Heart right ventricle (tissue), 16 donors: ENCODE measurements around the gene ISCA2. TPM values are rescaled to one million over a fixed set of nuclear protein-coding genes. Genes with fewer than 3 reads are reported as not detected.
A peak's percentile ranks its signal among the peaks of the same experiment; 100 is the strongest.
"Not testable (repeated sequence)": the region's sequence is repeated elsewhere in the genome, so short reads cannot be mapped to it uniquely, and the experiment has no call there.

Experiments used
- ATAC-seq, 8 donors: fragments of 200-7000 bp; cut with Tn5 transposase; one replicate each; pipeline ENCODE4 v1.9.1; 2020; ENCODE audit warnings: mild to moderate bottlenecking in 8 of 8, moderate library complexity in 8 of 8, moderate number of reproducible peaks in 1 of 8
- DNase-seq, 2 donors: peaks; one replicate each; pipeline ENCODE4 v3.0.0-alpha.2; 2020
- H3K27ac ChIP-seq, 10 donors: fragments of 200-600 bp; sonication (generic) in 2 of 10; one replicate each; pipeline versions ENCODE4 v1.5.0 to v1.8.0; 2020 to 2022; ENCODE audit warnings: mild to moderate bottlenecking in 3 of 10
- H3K27me3 ChIP-seq, 7 donors: fragments of 200-600 bp; one replicate each; pipeline ENCODE4 v1.8.0; 2021 to 2022; ENCODE audit warnings: mild to moderate bottlenecking in 2 of 7
- H3K36me3 ChIP-seq, 9 donors: fragments of 200-600 bp; sonication (generic) in 1 of 9; one replicate each; pipeline versions ENCODE4 v1.5.0 to v1.8.0; 2020 to 2022; ENCODE audit warnings: mild to moderate bottlenecking in 2 of 9
- H3K4me1 ChIP-seq, 9 donors: fragments of 200-600 bp; sonication (generic) in 1 of 9; one replicate each; pipeline versions ENCODE4 v1.5.0 to v1.8.0; 2020 to 2022; ENCODE audit warnings: mild to moderate bottlenecking in 4 of 9
- H3K4me3 ChIP-seq, 10 donors: fragments of 200-600 bp; sonication (generic) in 2 of 10; one replicate each; pipeline versions ENCODE4 v1.5.0 to v1.8.0; 2020 to 2022; ENCODE audit warnings: mild to moderate bottlenecking in 7 of 10, moderate library complexity in 2 of 10
- H3K9me3 ChIP-seq, 11 donors: fragments of 200-600 bp in 10 of 11; sonication (generic) in 2 of 11; one replicate each; pipeline versions ENCODE4 v1.5.0 to v1.8.0; 2013 to 2022; ENCODE audit warnings: mild to moderate bottlenecking in 2 of 11, control low read depth in 1 of 11, moderate library complexity in 1 of 11
- CTCF ChIP-seq, 9 donors: fragments of 200-600 bp; sonication (generic) in 2 of 9; IDR thresholded peaks; one replicate each; pipeline versions ENCODE4 v1.5.0 to v1.8.0; 2021 to 2022; ENCODE audit warnings: antibody characterized with exemption in 9 of 9, mild to moderate bottlenecking in 5 of 9, moderate library complexity in 1 of 9
- WGBS, 2 donors: extraction: QIAGEN DNeasy Blood & Tissue Kit; methylation state at CpG; one replicate each; pipeline ENCODE4 v1.1.7; 2013; ENCODE audit warnings: inconsistent platforms in 1 of 2; 5-methylcytosine and 5-hydroxymethylcytosine counted together
- intact Hi-C, 10 donors: fragments of 100-400 bp; cut with DNase I; formaldehyde crosslinking; loops; one replicate each; pipeline versions ENCODE4 v1.11.1 to v1.14.2; 2022
- long read RNA-seq, 3 donors: library from polyadenylated mRNA; unstranded; transcript quantifications; one replicate each; pipeline ENCODE4 v2.0.0, GENCODE V29; 2020 to 2021
- polyA plus RNA-seq, 2 donors: library from polyadenylated mRNA; stranded (reverse); fragments of 200-250 nt; gene quantifications; one replicate each; pipeline ENCODE4 v1.2.3, GENCODE V29; 2013
- total RNA-seq, 10 donors: library from RNA; stranded (reverse); fragmentation: NEBNext Ultra II Directional in 3 of 10; extraction: Animal tissue kit (Norgen Biotek cat#: 25700) in 3 of 10; gene quantifications; one replicate each; pipeline versions ENCODE4 v1.2.1 to v1.2.4, GENCODE V29; 2021 to 2023
- donor health status: Arrhythmogenic right ventricular cardiomyopathy.
- donor health status: ischemic (EF 13 %, LVEDD 7.1; RV severe dilation, severe dysfunction).
- donor health status: healthy with polysubstance abuse.
- donor health status: DM: no; HTN: yes; CAD: no.
- donor health status: DM: no; HTN: no; CAD: no.
- donor health status: ischemic (EF 25% LVEDD 6.9; RV normal size, moderate dysfunction).
- donor health status: ischemic (EF 25% LVEDD 5.7; RV mildly dilated, moderate dysfunction).
- donor health status: healthy.
- donor health status: DM: yes; HTN: yes; CAD: no.
- donor health status: Ischemic cardiomyopathy.
- donor health status: ischemic (EF 35%, LVEDD 5.7; RV mildly dilated, moderate dysfunction).
- donor health status: nonischemic (EF 11% LVEDD 7.7; RV severe dilation, severe dysfunction).
- donor health status: DM: yes; HTN: yes; CAD: no.
- donor health status: PGD.
- donor health status: ischemic (EF 29% LVEDD 5.4; RV normal size, mild dysfunction).
- donor health status: nonischemic (EF 23%, LVEDD 6.1; RV moderate dilation, normal function).

The ISCA2 gene, protein sequence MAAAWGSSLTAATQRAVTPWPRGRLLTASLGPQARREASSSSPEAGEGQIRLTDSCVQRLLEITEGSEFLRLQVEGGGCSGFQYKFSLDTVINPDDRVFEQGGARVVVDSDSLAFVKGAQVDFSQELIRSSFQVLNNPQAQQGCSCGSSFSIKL
- total RNA-seq (10 to 100 TPM; 32.0 to 44.3 (median 40.3) TPM), polyA plus RNA-seq (10 to 100 TPM; 20.6 to 32.1 TPM)
- long read RNA-seq, donor 1, transcript ISCA2-204 (4 exons, 2,626 nt) = major isoform, 37 of 47 reads
- long read RNA-seq, donor 1, partial matches to known transcripts = 5 of 47 reads
- long read RNA-seq, donor 1, other reads (novel, unspliced or antisense) = 4 of 47 reads
- long read RNA-seq, donor 2, transcript ISCA2-204 (4 exons, 2,626 nt) = major isoform, 59 of 70 reads
- long read RNA-seq, donor 2, partial matches to known transcripts = 5 of 70 reads
- long read RNA-seq, donor 2, other reads (novel, unspliced or antisense) = 5 of 70 reads
- long read RNA-seq, donor 3, transcript ISCA2-204 (4 exons, 2,626 nt) = major isoform, 24 of 34 reads
- long read RNA-seq, donor 3, partial matches to known transcripts = 2 of 34 reads
- long read RNA-seq, donor 3, other reads (novel, unspliced or antisense) = 8 of 34 reads

DNA sequence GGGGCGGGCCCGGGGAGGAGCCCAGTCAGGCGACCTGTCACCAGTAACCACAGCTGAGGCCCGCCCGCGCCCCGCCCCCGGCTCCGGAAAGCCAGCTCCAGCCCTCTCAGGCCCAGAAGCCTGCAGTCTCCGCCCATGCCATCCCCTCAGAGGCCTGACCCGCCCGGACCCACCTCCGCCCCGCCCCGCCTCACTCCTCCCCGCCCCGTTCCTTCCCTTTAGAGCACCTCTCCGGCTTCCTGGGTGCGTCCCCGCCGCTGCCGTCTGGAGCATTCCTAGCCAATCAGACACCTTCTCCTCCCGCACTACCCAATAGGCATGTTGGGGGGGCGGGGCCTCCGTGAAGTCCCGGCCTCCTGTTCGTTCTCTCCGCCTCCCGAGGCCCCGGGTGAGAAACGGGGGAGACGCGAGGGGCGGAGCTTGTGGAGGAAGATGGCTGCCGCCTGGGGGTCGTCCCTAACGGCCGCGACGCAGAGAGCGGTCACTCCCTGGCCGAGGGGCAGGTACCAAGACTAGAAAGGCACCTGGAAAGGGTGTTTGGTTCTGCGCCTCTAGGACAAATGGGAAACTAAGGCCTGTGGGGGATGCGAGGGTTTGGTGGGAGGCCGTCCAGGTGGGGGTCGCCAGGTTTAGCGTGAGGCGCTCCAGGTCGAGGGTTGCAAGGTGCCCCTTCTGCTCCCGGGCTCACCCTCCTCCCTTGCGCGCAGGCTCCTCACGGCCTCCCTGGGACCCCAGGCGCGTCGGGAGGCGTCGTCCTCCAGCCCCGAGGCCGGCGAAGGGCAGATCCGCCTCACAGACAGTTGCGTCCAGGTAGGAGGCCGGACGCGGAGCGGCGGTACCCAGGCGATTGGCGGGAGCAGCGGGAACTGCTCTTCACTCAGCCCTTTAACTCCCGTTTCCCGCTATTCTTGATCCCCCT lies at the start of gene ISCA2:
Gene ISCA2, plus strand, starts transcription at position 423 of the 919 bp plus-strand sequence. Its CDS starts 10 bp downstream, at position 433.
- DNase-seq (peak; percentile 100), ATAC-seq (peak; percentile 96 to 98 (median 96))
- no peak for TF ChIP-seq CTCF (IDR thresholded peaks at IDR 0.05)
- H3K4me3 ChIP-seq = peak within 1 kb of the TSS; percentile 66 to 98 (median 88)
- H3K9me3 ChIP-seq = no peaks in the 10 kb centered on the region
- H3K36me3 ChIP-seq = peaks cover 0 to 31% (median 0%) of the 10 kb centered on the region in 9 donors
- intact Hi-C loops = loop anchor here in 4 of 10 donors (5.0 to 10.0 kb wide), 4 partner anchors 99 to 131 kb away; partner anchors contain the start of gene LTBP2 (in 1 of the 4)
- WGBS, 2 donors = 1% methylated on average over 59 to 73 of the region's 73 CpGs
- H3K27me3 ChIP-seq = no peaks in the 10 kb centered on the region
- H3K27ac ChIP-seq = peak within 1 kb of the TSS; percentile 79 to 97 (median 92)
- H3K4me1 ChIP-seq = peaks cover 3 to 64% (median 56%) of the 10 kb centered on the region in 9 donors

DNA sequence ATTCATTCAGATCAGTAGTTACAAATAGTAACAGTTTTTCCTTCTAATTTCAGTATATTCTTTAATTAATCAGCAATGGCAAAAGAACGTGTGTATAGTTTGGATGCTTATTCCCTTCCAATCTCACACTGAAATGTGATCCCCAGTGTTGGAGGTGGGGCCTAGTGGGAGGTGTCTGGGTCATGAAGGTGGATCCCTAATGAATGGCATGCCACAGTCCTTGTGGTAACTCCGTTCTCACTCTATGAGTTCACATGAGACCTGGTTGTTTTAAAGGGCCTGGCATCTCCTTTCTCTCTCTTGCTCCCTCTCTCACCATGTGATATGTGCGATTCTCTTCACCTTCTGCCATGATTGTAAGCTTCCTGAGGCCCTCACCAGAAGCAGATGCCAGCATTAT lies 48.7 kb upstream of the ISCA2 start:
- ATAC-seq (no peak), DNase-seq (no peak)
- Histone ChIP-seq H3K27ac (no peak overlapping the region), H3K4me3 (no peak overlapping the region), H3K36me3 (no peaks in the 10 kb centered on the region), H3K4me1 (no peaks in the 10 kb centered on the region), H3K27me3 (no peaks in the 10 kb centered on the region), H3K9me3 (no peaks in the 10 kb centered on the region)
- intact Hi-C loops = no loop called here
- TF ChIP-seq CTCF (IDR thresholded peaks at IDR 0.05) = no peak
- 27 to 44% methylated on average over 3 of the region's 3 CpGs for WGBS, 2 donors

DNA sequence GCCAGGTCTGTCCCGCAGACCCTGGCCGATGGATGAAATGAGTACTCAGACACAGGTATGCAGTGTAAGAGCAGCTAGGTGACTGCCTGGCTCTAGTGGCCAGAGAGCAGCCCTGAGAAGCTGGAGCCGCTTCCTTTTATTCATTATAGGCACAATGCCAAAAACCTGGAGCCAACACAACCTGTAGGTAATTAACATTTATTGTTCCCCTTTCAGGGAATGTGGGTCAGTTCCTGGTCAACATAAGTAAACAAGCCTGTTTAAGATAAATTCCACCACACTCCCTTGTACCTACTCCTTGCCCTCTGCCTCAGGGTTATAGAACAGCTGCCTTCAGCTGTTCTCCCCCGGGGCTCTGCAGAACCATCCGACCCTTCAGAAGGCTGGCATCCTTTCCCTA lies 39.2 kb upstream of the ISCA2 start:
- H3K9me3 ChIP-seq, H3K27ac ChIP-seq, DNase-seq, intact Hi-C loops, H3K36me3 ChIP-seq, H3K27me3 ChIP-seq, H3K4me3 ChIP-seq, ATAC-seq, H3K4me1 ChIP-seq: not testable (repeated sequence)
- WGBS, 2 donors = 77 to 80% methylated on average over 5 of the region's 5 CpGs

GRCh38 chr14:74456684-74457564 lies 36.6 kb upstream of the ISCA2 start:
- intact Hi-C loops = no loop called here
- 81 to 84% methylated on average over 17 of the region's 17 CpGs for WGBS, 2 donors

More at GRCh38 chr14:74456684-74457564, 36.6 kb upstream of the ISCA2 start:
- Histone ChIP-seq H3K9me3 (no peaks in the 10 kb centered on the region), H3K27ac (no peak overlapping the region), H3K36me3 (no peaks in the 10 kb centered on the region), H3K4me3 (no peak overlapping the region), H3K27me3 (no peaks in the 10 kb centered on the region), H3K4me1 (peaks cover 0 to 4% (median 0%) of the 10 kb centered on the region in 9 donors)
- no peak for TF ChIP-seq CTCF (IDR thresholded peaks at IDR 0.05)
- ATAC-seq (no peak), DNase-seq (no peak)
